Ramos (cell line): ENCODE data around the gene SLC37A2.
"Not testable (repeated sequence)": the region's sequence is repeated elsewhere in the genome, so short reads cannot be mapped to it uniquely, and the experiment has no call there.

Source experiments
- in situ Hi-C: fragments of 300-500 bp; cut with MboI; formaldehyde crosslinking; loops from one replicate; pipeline ENCODE4 v1.14.3; 2022; ENCODE audit warnings: low sequenced_read_pairs; ENCODE audit not compliant: unreplicated experiment

The SLC37A2 gene

DNA sequence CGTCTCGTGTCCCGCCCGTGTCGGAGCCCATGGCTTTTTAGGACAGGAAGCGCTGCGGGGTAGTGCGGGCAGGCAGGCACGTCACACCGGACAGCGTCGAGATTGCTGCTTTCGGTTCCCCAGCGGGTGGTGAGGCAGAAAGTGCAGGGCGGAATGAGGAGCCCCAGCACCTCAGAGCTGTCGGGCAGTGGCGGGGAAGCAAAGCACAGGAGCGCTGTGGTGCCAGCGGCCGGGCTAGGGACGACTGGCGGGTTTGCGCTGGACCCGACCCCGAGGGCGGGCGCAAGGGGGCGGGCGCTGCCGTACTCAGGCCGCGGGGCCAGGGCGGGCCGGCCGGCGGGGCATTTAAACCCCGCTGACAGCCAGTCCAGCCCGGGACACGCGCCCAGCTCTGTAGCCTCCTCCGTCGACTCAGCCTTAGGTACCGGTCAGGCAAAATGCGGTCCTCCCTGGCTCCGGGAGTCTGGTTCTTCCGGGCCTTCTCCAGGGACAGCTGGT, at the start of gene SLC37A2:
Gene SLC37A2 (plus strand): TSS at position 375 of the 498 bp plus-strand sequence. CDS start 63 bp downstream, at position 438.
- in situ Hi-C loops, result no loop called here

- in situ Hi-C loops, result no loop called here
Observed at GRCh38 chr11:125016413-125016812, 46.7 kb upstream of the SLC37A2 start.

DNA sequence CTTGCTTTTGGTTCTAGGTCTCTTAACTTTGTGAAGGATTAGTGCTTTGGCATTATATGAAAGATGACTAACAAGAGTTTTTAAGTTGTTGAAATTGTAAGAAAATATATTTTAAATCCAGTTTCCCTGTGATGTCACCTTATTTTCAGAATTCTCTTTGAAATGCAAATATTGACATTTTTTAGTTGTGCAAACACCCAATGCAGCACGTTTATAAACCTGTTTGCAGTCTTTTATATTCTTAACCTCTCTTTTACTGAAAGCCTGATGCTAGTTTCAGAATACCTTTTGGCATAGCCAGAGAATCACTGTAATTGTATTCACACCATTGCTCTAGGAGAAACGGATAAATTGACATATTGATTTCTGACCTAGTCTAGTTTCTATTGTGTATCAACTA, 42.8 kb upstream of the SLC37A2 start:
- in situ Hi-C loops, result no loop called here

GRCh38 chr11:125022551-125022950, 40.6 kb upstream of the SLC37A2 start:
- in situ Hi-C loops, result no loop called here

DNA sequence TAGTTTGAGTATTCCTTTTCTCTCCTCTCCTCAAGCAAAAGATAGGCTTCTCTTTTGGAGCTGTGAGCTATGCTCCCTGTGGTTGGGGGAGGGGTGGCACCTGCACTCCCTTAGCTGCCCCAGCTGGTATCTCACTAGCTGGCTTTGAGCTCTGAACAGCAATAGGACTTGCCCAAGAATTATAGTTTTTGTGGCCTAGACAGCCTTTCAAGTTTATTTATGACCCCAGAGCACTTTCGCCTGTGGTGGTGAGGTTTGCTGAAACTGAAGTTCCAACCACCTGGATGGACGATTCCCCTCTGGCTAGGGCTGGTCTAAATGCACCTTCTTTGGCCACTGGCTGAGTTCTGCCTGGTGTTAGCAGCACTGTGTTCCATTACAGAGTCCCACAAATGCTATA, 37.1 kb upstream of the SLC37A2 start:
- in situ Hi-C loops, result no loop called here

- in situ Hi-C loops, result not testable (repeated sequence)
Observed at GRCh38 chr11:125029431-125029830, 33.7 kb upstream of the SLC37A2 start.

DNA sequence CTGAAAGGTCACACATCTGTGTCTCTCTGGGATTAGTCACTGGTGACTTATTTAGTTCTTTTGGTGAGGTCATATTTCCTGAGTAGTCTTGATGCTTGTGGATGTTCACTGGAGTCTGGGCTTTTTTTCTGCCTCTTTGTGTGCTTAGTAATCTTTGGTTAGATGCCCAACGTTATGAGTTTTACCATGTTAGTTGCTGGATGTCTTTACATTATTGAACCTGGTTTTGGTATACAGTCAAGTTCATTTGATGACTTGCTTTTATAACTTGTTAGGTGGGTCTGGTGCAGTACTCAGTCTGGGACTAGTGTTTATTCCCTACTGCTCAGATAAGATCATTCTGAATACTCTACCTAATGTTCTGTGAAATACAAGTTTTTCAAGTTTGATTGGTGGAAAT, 26.2 kb upstream of the SLC37A2 start:
- in situ Hi-C loops, result no loop called here

GRCh38 chr11:125049164-125049792, 13.8 kb upstream of the SLC37A2 start:
- in situ Hi-C loops, result no loop called here

DNA sequence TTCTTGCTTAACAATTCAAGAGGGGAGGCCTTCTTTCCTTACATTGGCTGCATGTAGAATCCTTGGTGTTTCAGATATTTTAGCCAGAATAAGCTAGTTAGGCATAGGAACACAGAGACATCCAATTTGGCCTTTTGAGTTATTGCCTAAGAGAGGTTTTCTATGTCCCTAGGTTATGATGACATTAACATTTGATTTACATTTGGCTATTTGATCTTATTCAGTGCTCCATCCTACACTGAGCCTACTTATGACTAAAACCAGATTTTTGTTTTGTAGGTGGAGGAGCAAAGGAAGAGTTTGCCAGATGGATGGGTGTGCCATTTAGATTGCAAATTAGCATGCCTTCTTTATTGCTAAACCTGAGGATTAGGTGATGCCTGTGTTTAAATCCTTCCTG, 11.1 kb upstream of the SLC37A2 start:
- in situ Hi-C loops, result no loop called here

GRCh38 chr11:125053167-125053566, 9.9 kb upstream of the SLC37A2 start:
- in situ Hi-C loops, result no loop called here

DNA sequence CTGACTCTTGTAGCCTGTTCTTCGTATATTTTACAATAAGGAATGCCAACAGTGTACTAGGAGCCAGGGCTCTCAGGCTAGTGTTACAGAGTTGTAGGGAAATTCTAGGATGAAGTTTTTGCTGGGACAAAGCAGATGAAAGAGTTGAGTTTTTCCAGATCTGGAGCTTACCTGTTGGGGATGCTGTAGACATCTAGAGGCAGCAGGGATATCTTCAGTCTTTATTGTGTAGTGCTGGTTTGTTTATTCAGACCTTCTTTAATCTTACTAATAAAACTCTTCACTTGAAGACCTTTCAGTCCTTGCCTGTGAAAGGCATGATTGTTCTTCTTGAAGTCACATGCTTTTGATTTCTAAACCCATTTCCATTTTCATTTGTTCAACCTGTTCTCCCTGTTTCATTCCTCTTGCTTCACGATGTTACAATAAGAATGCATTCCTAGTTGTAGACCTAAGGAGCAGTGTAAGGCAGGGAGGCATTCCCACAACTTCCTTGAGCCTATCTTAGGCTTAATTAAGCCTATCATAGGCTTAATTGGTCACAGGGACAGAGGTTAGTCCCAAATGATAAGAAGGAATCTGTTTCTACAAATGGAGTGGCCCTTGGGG, 7.9 kb upstream of the SLC37A2 start:
- in situ Hi-C loops, result no loop called here

- in situ Hi-C loops, result not testable (repeated sequence)
Observed at GRCh38 chr11:125056111-125056510, 7.0 kb upstream of the SLC37A2 start.

DNA sequence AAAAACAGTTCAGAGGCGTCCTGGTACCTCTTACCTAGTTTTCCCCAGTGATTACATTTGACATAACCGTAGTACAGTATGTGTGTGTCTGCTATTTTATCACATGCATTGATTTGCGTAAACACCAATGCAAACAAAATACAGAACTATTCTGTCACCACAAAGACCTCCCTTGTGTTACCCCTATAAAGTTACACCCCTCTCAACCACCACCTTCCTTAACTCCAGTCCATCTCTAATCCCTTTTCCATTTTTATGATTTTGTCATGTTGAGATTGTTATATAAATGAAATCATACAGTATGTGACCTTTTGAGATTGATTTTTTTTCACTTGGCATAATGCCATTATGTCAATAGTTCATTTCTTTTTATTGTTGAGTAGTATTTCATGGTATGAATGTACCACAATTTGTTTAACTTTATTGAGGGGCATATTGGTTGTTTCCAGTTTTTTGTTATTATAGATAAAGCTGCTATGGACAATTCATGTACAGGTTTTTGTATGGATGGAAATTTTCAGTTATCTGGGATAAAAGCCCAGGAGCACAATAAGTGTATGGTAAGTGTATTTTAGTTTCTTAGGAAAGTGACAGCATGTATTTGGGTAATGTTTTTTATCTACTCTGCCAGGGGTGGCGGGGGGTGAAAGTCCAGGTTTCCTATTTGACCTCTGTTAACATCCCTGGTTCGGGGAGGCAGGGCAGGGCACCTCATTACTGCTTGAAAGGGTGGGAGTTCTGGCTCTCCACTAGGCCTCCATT, 6.0 kb upstream of the SLC37A2 start:
- in situ Hi-C loops, result no loop called here

- in situ Hi-C loops, result no loop called here
Observed at GRCh38 chr11:125057693-125058016, 5.5 kb upstream of the SLC37A2 start.

- in situ Hi-C loops, result no loop called here
Observed at GRCh38 chr11:125061281-125061680, 1.8 kb upstream of the SLC37A2 start.

DNA sequence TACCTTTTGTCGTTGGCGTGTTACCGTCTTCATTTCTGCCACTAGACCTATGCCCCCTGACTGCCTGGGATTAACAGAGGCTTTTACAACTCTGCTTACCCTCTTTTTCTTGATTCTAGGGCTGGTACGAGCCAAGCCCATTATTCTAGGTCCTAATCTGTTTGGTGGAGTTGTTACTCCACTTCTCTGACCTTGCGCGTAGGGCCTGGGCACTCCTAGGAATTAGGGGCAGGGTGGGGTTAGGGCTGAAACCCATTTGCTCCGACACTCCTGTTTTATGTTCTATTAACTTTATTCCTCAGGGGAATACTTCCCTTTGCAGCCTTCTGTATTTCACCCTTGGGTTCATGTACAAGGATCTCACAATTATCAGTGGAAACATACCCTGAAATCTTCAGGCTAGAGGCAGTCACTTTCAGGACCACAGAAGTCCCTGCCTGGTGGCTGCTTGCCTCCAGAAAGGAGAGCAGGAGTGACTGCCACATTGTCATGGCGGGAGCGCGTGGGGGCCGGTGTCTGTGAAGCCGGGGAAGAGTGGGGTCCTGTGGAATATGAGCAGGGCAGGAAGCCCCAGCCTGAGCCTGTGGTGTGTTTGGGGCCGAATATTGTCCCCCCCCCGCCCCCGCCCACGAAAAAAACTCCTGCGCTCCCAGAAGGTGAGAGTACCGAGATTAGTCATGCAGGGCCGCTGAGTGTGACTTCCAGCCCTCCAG, 731 bp upstream of the SLC37A2 start:
- in situ Hi-C loops, result no loop called here

- in situ Hi-C loops, result no loop called here
Observed at GRCh38 chr11:125063429-125064043, 431 bp downstream of the SLC37A2 start.

DNA sequence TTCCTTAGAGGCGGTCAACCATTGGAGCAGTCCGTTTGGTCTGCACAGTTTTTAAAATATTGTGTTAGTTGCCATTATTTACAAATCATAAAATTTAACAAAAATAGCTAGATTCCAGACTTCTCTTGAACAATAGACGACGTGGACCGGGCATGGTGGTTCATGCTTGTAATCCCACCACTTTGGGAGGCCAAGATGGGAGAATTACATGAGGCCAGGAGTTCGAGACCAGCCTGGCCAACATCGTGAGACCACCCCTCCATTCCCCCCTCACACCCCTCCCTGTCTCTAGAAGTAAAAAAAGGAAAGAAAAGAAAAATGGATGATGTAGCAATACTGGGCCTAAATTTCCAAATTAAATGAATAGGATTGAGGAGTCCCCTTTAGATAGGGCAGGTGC, 965 bp downstream of the SLC37A2 start:
- in situ Hi-C loops, result no loop called here

DNA sequence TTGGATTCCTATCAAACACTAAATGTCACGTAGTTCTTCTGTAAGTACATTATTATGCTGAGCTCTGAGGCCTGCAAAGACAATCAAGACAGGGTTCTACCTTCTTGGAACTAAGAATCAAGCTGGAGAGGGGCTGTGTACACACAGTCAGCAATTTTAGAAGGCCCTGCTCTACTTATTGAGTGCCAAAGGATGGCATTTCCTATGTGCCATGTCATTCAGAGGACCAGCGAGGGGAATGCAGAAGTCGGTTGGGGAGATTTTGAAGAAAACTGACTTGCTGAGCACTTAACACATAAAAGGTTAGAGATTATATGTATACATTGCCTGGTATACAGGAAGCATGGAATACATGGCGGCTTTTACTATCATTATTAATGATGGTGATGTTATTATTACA, 5.3 kb downstream of the SLC37A2 start:
- in situ Hi-C loops, result no loop called here

- in situ Hi-C loops, result no loop called here
Observed at GRCh38 chr11:125069008-125069407, 5.9 kb downstream of the SLC37A2 start.
